Fibroblast of villous mesenchyme (primary cell): Measurements from ENCODE around the gene AUTS2. TPM values are rescaled to one million over a fixed set of nuclear protein-coding genes. Genes with fewer than 3 reads are reported as not detected.

Experiments
- DNase-seq: peaks from one replicate; pipeline ENCODE4 v3.0.0-alpha.2; 2010; ENCODE audit warnings: low read depth
- H3K4me3 ChIP-seq: 2 replicates; pipeline ENCODE4 v1.5.1; 2011; ENCODE audit warnings: low read depth, mild to moderate bottlenecking, low read length
- CTCF ChIP-seq: IDR thresholded peaks from 2 replicates; pipeline ENCODE4 v1.5.1; 2012; ENCODE audit warnings: low read depth, mild to moderate bottlenecking, low read length; ENCODE audit not compliant: insufficient read depth
- total RNA-seq: library from RNA; depleted of rRNA; stranded (reverse); fragments of >200 nt; gene quantifications from 2 replicates; pipeline ENCODE4 v1.2.3, GENCODE V29; 2012

AUTS2 gene
- total RNA-seq, 1 donor: 3.9 TPM

DNA sequence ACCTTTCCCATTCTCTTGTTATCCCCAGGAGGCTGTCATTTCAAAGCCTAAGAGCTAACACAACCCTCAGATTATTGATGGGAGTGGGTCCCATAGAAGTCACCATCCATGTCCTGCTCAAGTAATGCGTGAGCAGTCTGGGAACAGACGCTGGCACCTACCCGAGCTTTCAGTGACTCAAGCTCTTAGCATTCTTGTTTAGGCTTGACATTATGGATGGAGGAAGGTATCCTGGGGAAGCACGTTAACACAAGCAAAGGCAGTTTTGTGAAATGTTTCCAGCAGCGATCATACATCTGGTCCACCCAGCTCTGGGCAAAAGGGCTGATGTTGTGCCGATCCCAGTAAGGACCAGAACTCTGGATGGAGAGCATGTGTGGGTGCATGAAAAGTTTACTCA is 30.0 kb upstream of the AUTS2 start:
- H3K4me3 ChIP-seq: no peak overlapping the region
- TF ChIP-seq CTCF: no peak
- DNase-seq: no peak

- H3K4me3 ChIP-seq: no peak overlapping the region
- no peak for TF ChIP-seq CTCF
- DNase-seq: no peak
Measured at GRCh38 chr7:69575651-69576050, 22.6 kb upstream of the AUTS2 start.

- no peak for DNase-seq
- no peak overlapping the region for H3K4me3 ChIP-seq
- no peak for TF ChIP-seq CTCF
Measured at GRCh38 chr7:69577221-69577620, 21.1 kb upstream of the AUTS2 start.

- no peak for DNase-seq
- H3K4me3 ChIP-seq: no peak overlapping the region
- no peak for TF ChIP-seq CTCF
Measured at GRCh38 chr7:69585169-69585568, 13.1 kb upstream of the AUTS2 start.

DNA sequence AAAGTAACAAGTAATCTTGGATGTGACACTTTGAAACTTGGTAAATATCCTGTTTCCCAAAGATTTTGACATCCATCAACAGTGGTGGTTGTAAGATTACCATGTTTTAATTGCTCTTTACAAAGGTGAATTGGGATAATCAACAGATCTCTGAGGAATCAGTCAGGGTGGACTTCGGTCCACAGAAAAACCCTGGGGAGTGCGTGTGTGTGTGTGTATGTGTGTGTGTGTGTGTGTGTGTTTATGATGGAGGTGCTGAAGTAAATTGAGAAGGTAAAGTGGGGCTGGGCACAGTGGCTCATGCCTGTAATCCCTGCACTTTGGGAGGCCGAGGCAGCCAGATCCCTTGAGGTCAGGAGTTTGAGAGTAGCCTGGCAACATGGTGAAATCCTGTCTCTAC is 12.0 kb upstream of the AUTS2 start:
- DNase-seq: no peak
- no peak overlapping the region for H3K4me3 ChIP-seq

GRCh38 chr7:69588773-69589172 is 9.5 kb upstream of the AUTS2 start:
- H3K4me3 ChIP-seq: no peak overlapping the region
- DNase-seq: no peak
- TF ChIP-seq CTCF: no peak

More for the DNA sequence above, 12.0 kb upstream of the AUTS2 start:
- no peak for TF ChIP-seq CTCF

DNA sequence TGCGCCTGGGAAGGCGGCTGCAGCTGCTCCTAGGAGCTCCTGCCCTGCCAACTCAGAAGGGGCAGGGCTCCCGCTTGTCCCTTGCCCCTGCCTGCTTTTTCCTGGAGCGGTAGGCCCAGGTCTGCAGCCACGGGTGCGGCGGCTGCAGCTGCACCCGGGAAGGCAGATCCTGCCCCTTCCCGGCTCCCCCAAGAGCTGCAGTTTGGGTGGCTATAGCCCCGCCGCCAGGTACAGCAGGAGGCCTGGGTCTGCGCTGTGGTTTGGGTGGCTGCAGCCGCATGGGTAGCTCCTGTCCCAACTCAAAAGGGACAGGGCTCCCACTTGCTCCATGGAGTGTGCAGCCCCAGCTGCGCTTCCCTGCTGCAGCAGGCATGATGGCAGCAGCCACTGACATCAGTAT is 6.5 kb upstream of the AUTS2 start:
- no peak for TF ChIP-seq CTCF
- DNase-seq: no peak
- no peak overlapping the region for H3K4me3 ChIP-seq
